Aorta (tissue), 5 donors: ENCODE measurements around the gene LONP2. TPM values are rescaled to one million over a fixed set of nuclear protein-coding genes. Genes with fewer than 3 reads are reported as not detected.
A peak's percentile ranks its signal among the peaks of the same experiment; 100 is the strongest.

Source experiments
- ATAC-seq: fragments of 200-7000 bp; cut with Tn5 transposase; one replicate; pipeline ENCODE4 v1.9.1; 2022; ENCODE audit warnings: moderate library complexity; ENCODE audit not compliant: low FRiP score
- DNase-seq, 2 donors: peaks; one replicate each; pipeline ENCODE4 v3.0.0-alpha.2; 2020
- H3K27ac ChIP-seq, 2 donors: one replicate each; pipeline ENCODE4 v1.5.1; 2013; ENCODE audit warnings: low read length in 2 of 2, mild to moderate bottlenecking in 2 of 2, moderate library complexity in 2 of 2, control low read depth in 1 of 2, inconsistent platforms in 1 of 2, low read depth in 1 of 2
- H3K27me3 ChIP-seq, 2 donors: one replicate each; pipeline ENCODE4 v1.6.1; 2013; ENCODE audit warnings: control low read depth in 1 of 2, low read length in 1 of 2, mild to moderate bottlenecking in 1 of 2, moderate library complexity in 1 of 2; ENCODE audit not compliant: insufficient read depth in 2 of 2, control insufficient read depth in 1 of 2
- H3K36me3 ChIP-seq, 2 donors: one replicate each; pipeline ENCODE4 v1.6.1; 2013; ENCODE audit warnings: control low read depth in 1 of 2, low read length in 1 of 2, mild to moderate bottlenecking in 1 of 2; ENCODE audit not compliant: insufficient read depth in 2 of 2, control insufficient read depth in 1 of 2
- H3K4me1 ChIP-seq, 2 donors: one replicate each; pipeline ENCODE4 v1.6.1; 2013; ENCODE audit warnings: low read length in 2 of 2, control low read depth in 1 of 2, mild to moderate bottlenecking in 1 of 2, moderate library complexity in 1 of 2; ENCODE audit not compliant: insufficient read depth in 2 of 2, control insufficient read depth in 1 of 2
- H3K4me3 ChIP-seq, 2 donors: one replicate each; pipeline ENCODE4 v1.5.1; 2013; ENCODE audit warnings: low read length in 2 of 2, control low read depth in 1 of 2, mild to moderate bottlenecking in 1 of 2
- H3K9me3 ChIP-seq: one replicate; pipeline ENCODE4 v1.6.1; 2013; ENCODE audit warnings: mild to moderate bottlenecking, low read length; ENCODE audit not compliant: control insufficient read depth
- WGBS, 2 donors: extraction: QIAGEN DNeasy Blood & Tissue Kit; methylation state at CpG; one replicate each; pipeline ENCODE4 v1.1.7; 2013; 5-methylcytosine and 5-hydroxymethylcytosine counted together
- intact Hi-C, 2 donors: fragments of 100-400 bp; cut with DNase I; formaldehyde crosslinking; loops; one replicate each; pipeline versions ENCODE4 v1.14.2 to v1.15.0; 2022
- polyA plus RNA-seq, 2 donors: library from polyadenylated mRNA; stranded (reverse); fragments of 200-250 nt; gene quantifications; one replicate each; pipeline ENCODE4 v1.2.3, GENCODE V29; 2013
- total RNA-seq, 2 donors: library from RNA; stranded (reverse); fragmentation: NEBNext Ultra II Directional; extraction: Animal tissue kit (Norgen Biotek cat#: 25700); gene quantifications; one replicate each; pipeline ENCODE4 v1.2.1, GENCODE V29; 2021
- donor health status: healthy with polysubstance abuse.
- donor health status: Bipolar disorder and iron deficiency.
- donor health status: DM: no; HTN: no; CAD: no.
- donor health status: DM: no; HTN: no; CAD: no.
- donor health status: DM: yes; HTN: yes; CAD: no.

LONP2 gene
- total and polyA plus RNA-seq, 4 donors: 9.5 to 71.8 (median 45.4) TPM

DNA sequence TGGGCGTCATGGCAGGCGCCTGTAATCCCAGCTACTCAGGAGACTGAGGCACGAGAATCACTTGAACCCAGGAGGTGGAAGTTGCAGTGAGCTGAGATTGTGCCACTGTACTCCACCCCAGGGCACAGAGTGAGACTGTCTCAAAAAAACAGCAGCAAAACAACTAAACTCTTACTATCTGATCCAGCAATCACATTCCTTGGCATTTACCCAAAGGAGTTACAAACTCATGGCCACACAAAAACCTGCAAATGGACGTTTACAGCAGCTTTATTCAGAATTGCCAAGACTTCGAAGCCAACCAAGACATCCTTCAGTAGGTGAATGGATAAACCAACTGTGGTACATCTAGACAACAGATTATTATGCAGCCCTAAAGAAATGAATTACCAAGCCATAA is 137.1 kb downstream of the LONP2 start:
- ATAC-seq (no peak), DNase-seq (no peak)
- intact Hi-C loops: no loop called here
- no peaks in the 10 kb centered on the region for H3K9me3 ChIP-seq
- H3K4me3 ChIP-seq: no peak overlapping the region
- H3K36me3 ChIP-seq: no peaks in the 10 kb centered on the region
- 74 to 76% methylated on average over 5 of the region's 5 CpGs for WGBS, 2 donors
- no peak overlapping the region for H3K27ac ChIP-seq
- peaks cover 2 to 14% of the 10 kb centered on the region in 2 donors for H3K4me1 ChIP-seq
- no peaks in the 10 kb centered on the region for H3K27me3 ChIP-seq

GRCh38 chr16:48382131-48382530 is 138.0 kb downstream of the LONP2 start:
- H3K27me3 ChIP-seq: no peaks in the 10 kb centered on the region
- no peak overlapping the region for H3K27ac ChIP-seq
- H3K4me3 ChIP-seq: no peak overlapping the region
- H3K9me3 ChIP-seq: no peaks in the 10 kb centered on the region
- ATAC-seq: no peak
- H3K4me1 ChIP-seq: peaks cover 2 to 14% of the 10 kb centered on the region in 2 donors
- 96 to 98% methylated on average over 4 of the region's 4 CpGs for WGBS, 2 donors
- DNase-seq: no peak
- no peaks in the 10 kb centered on the region for H3K36me3 ChIP-seq
- intact Hi-C loops: no loop called here

DNA sequence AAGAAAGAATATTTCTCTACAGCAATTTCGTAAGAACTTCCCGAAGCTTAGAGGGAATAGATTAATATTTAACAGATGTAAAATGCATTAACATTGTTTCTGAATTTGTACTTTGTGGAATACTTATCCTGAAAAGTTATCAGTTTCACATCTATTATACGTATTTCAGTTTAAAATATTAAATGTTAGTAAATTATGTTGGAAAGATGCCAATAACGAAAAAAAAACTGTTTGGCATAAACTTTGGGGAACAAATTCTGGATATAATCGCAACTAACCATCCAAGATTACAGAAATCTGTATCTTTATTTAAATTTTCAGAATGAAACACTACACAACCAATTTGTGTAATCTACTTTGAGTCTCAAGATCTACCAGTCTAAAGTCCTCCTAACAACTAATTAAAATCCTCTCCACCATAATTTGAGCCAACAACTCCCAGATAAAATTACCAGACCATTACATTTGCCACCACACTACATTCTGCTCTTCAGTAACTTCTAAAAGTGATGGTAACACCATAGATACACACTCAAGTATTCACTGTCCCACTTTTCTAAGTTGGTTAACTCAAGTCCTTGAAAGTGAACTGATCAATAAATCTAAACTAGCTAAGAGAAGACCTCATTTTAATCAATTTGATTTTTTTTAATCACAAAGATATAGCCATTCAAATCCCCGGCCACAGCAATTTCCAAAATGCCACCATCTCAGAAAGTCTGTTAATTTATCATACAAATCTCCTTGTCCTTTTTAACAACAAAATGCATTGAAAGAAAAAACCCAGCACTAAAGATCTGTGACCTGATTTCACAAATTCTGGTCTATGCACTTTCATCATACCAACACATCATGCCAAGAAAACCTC is 139.1 kb downstream of the LONP2 start:
- H3K27ac ChIP-seq: no peak overlapping the region
- H3K27me3 ChIP-seq: no peaks in the 10 kb centered on the region
- 44 to 47% methylated on average over 6 of the region's 6 CpGs for WGBS, 2 donors
- intact Hi-C loops: no loop called here
- H3K4me3 ChIP-seq: peak overlapping the region; percentile 96 to 99
- ATAC-seq: no peak
- DNase-seq: no peak
- H3K36me3 ChIP-seq: no peaks in the 10 kb centered on the region
- peaks cover 2 to 19% of the 10 kb centered on the region in 2 donors for H3K4me1 ChIP-seq
- H3K9me3 ChIP-seq: no peaks in the 10 kb centered on the region

- H3K4me1 ChIP-seq: peaks cover 2 to 19% of the 10 kb centered on the region in 2 donors
- H3K9me3 ChIP-seq: no peaks in the 10 kb centered on the region
- peak overlapping the region; percentile 72 to 95 for H3K27ac ChIP-seq
- ATAC-seq (no peak), DNase-seq (no peak)
- intact Hi-C loops: no loop called here
- H3K36me3 ChIP-seq: no peaks in the 10 kb centered on the region
- H3K4me3 ChIP-seq: peak overlapping the region; percentile 96 to 99
- H3K27me3 ChIP-seq: no peaks in the 10 kb centered on the region
- 0% methylated on average over 15 of the region's 15 CpGs for WGBS, 2 donors
Measured at GRCh38 chr16:48383877-48384519, 139.9 kb downstream of the LONP2 start.

DNA sequence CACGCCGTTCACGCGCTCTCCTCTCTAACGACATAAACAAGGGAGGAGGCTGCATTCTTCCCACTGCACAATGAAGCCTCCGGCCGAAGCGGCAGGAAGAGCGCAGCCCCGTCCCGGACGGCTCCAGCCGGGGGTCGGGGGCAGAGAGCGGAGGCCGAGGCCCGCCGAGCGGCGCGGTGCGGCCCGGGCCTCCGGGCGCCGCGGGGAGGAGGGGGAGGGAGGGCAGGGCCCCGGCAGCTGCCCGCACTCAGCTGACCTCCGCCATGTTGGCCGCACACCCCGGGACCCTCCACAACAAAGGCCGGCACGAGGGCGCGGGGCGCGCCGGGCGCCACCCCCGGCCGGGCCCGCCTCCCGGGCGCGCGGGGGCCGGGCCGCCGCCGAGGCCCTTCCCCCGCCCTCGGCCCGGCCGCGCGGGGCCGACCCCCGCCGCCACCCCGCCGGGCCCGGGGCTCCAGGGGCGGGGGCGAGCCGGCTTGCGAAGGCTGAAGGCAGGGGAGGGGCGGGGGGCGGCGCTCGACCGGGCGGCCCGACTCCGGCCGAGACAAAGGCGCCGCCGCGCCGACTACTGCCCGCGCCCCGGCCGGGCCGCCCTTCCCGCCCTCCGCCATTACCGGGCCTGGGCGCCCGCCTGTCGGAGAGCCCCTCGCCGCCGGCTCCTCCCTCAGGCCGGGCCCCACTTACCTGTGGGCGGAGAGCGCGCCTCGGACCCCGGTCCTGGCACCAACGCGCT is 140.6 kb downstream of the LONP2 start:
- ATAC-seq (peak; percentile 68), DNase-seq (peak; percentile 81 to 88)
- Histone ChIP-seq H3K27me3 (no peaks in the 10 kb centered on the region), H3K4me1 (peaks cover 2 to 16% of the 10 kb centered on the region in 2 donors), H3K36me3 (no peaks in the 10 kb centered on the region), H3K9me3 (no peaks in the 10 kb centered on the region), H3K27ac (peak overlapping the region; percentile 95 to 99), H3K4me3 (peak overlapping the region; percentile 96 to 99)
- 0 to 1% methylated on average over 34 to 103 of the region's 103 CpGs for WGBS, 2 donors
- intact Hi-C loops: loop anchor here in 1 of 2 donors (5.0 kb wide), 2 partner anchors 58 to 153 kb away; no protein-coding TSS in a partner anchor

GRCh38 chr16:48385253-48386150 is 141.4 kb downstream of the LONP2 start, which contains the start of gene SIAH1:
Gene SIAH1, minus strand, starts transcription at chr16:48385413. Its CDS starts 22,985 bp downstream, at chr16:48362428.
- Histone ChIP-seq H3K27me3 (no peaks in the 10 kb centered on the region), H3K36me3 (no peaks in the 10 kb centered on the region), H3K27ac (peak within 1 kb of the TSS; percentile 95 to 99), H3K4me1 (peaks cover 2 to 16% of the 10 kb centered on the region in 2 donors), H3K9me3 (no peaks in the 10 kb centered on the region), H3K4me3 (peak within 1 kb of the TSS; percentile 96 to 99)
- intact Hi-C loops: loop anchor here in 1 of 2 donors (5.0 kb wide), 2 partner anchors 57 to 152 kb away; no protein-coding TSS in a partner anchor
- ATAC-seq (peak; percentile 93), DNase-seq (peak; percentile 88 to 95)
- WGBS, 2 donors: 1% methylated on average over 80 to 105 of the region's 105 CpGs

DNA sequence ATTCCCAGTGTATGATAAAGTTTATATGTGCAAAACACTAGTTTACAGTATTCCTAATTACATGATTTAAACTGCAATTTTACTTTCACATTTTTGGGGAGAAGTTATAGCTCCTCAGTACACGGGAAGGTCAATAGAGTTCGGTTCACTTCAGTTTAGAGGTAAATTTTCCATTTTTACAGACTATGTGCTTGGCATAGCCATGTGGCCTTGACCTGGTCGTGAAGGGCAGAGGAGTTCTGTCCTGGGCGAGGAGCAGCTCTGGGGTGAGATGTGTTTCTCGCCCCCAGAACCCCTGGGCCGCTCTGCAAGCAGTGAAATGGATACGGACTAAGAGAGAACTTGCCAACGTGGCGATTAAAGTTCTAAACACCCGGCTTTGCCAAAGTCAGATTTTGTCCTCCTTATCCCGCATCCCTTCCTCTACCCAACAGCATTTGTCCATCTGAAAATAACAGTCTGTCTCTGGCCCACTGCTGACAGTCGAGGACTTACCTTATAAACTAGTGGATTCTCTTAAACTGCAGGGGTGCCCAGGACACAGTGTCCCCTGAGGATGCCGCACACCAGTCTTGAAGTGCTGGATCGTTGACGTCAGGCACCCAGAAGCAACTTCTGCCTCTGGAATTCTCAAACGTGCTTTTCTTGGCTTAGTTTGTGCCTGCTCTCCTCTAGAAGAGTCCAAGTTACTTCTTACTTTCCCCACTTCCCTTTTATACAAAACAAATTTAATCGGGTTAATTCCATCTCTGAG is 142.6 kb downstream of the LONP2 start:
- Histone ChIP-seq H3K27me3 (no peaks in the 10 kb centered on the region), H3K4me1 (peaks cover 0 to 9% of the 10 kb centered on the region in 2 donors), H3K9me3 (no peaks in the 10 kb centered on the region), H3K27ac (peak overlapping the region; percentile 35 to 99), H3K4me3 (peak overlapping the region in 1 of 2 donors; percentile 15), H3K36me3 (no peaks in the 10 kb centered on the region)
- DNase-seq (peak in 1 of 2 donors; percentile 64), ATAC-seq (peak; percentile 44)
- 11 to 14% methylated on average over 17 of the region's 17 CpGs for WGBS, 2 donors
- intact Hi-C loops: loop anchor here in 1 of 2 donors (5.0 kb wide), 2 partner anchors 56 to 151 kb away; no protein-coding TSS in a partner anchor
